Measurements from ENCODE around the gene ERF.

ERF gene

DNA sequence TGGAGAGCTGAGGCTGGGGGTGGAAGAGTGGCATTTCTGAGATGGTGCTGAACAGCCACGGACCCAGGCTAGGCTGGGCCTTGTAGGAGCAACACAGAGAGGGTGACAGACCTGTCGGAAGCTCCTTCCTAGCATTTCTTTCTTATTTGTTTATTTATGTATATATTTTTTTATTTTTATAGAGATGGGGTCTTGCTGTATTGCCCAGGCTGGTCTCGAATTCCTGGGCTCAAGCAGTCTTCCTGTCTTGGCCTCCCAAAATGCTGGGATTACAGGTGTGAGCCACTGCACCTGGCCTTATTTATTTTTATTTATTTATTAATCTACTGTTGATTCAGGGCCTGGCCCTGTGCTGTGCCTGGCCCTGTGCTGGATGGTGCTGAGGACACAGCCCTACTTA is 20.6 kb upstream of the ERF start:
- TF ChIP-seq, protein P1, sequence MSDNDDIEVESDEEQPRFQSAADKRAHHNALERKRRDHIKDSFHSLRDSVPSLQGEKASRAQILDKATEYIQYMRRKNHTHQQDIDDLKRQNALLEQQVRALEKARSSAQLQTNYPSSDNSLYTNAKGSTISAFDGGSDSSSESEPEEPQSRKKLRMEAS (IDR thresholded peaks at IDR 0.05; ENCODE audit: low read depth, low read length) = no peak
- TF ChIP-seq POLR2A (IDR thresholded peaks at IDR 0.05; ENCODE audit: extremely low read depth, insufficient read length) (no peak), MYC (IDR thresholded peaks at IDR 0.05; ENCODE audit: low read depth, low read length) (no peak)
- TF ChIP-seq, protein P2, sequence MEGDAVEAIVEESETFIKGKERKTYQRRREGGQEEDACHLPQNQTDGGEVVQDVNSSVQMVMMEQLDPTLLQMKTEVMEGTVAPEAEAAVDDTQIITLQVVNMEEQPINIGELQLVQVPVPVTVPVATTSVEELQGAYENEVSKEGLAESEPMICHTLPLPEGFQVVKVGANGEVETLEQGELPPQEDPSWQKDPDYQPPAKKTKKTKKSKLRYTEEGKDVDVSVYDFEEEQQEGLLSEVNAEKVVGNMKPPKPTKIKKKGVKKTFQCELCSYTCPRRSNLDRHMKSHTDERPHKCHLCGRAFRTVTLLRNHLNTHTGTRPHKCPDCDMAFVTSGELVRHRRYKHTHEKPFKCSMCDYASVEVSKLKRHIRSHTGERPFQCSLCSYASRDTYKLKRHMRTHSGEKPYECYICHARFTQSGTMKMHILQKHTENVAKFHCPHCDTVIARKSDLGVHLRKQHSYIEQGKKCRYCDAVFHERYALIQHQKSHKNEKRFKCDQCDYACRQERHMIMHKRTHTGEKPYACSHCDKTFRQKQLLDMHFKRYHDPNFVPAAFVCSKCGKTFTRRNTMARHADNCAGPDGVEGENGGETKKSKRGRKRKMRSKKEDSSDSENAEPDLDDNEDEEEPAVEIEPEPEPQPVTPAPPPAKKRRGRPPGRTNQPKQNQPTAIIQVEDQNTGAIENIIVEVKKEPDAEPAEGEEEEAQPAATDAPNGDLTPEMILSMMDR (IDR thresholded peaks at IDR 0.05; ENCODE audit: low read depth, low read length) = no peak
- no peak overlapping the region for H3K4me3 ChIP-seq (ENCODE audit: low read depth, low read length)
- DNase-seq (ENCODE audit: low read depth) = no peak

DNA sequence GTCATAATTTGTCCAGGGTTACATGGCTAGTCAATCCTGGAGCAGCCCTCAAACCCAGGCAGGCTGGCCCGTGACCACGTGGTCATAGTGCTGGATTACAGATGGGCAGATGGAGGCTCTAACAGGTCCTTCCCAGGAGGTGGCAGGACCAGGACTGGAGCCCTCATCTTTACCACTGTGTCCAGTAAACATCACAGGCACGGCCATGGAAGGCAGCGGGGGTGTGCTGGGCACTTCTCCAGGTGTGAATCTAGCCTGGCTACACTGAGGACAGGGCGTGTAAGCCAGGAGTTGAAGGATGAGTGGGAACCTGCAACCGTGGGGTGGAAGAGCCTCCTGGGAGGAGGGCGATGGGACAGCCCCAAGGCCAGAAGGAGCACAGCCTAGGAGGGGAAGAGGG is 20.2 kb upstream of the ERF start:
- DNase-seq (ENCODE audit: low read depth) = no peak
- no peak overlapping the region for H3K4me3 ChIP-seq (ENCODE audit: low read depth, low read length)

DNA sequence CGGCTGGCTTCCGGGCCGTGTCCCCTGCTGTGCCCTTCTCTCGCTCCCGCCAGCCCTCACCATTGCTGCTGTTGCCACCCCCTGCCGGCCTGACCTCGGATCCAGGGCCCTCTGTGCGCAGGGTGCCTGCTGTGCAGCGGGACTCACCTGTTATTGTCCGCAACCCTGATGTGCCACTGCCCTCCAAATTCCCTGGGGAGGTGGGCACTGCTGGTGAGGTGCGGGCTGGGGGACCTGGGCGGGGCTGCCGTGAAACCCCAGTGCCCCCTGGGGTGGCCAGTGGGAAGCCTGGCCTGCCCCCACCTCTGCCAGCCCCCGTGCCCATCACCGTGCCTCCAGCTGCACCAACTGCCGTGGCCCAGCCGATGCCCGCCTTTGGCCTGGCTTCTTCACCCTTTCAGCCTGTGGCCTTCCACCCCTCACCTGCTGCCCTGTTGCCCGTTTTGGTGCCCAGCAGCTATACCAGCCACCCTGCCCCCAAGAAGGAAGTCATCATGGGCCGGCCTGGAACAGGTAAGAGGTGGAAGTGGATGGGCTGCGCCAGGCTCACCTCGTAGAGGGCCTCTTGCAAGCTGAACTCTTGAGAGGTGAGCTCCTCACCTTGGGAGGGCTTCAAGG is 19.2 kb upstream of the ERF start:
- H3K4me3 ChIP-seq (ENCODE audit: low read depth, low read length) = no peak overlapping the region
- no peak for DNase-seq (ENCODE audit: low read depth)
- TF ChIP-seq, protein P2 (IDR thresholded peaks at IDR 0.05; ENCODE audit: low read depth, low read length) = no peak

More for the DNA sequence above, 20.2 kb upstream of the ERF start:
- no peak for TF ChIP-seq MYC (IDR thresholded peaks at IDR 0.05; ENCODE audit: low read depth, low read length)
- TF ChIP-seq POLR2A (IDR thresholded peaks at IDR 0.05; ENCODE audit: extremely low read depth, insufficient read length) = no peak
- TF ChIP-seq, protein P2 (IDR thresholded peaks at IDR 0.05; ENCODE audit: low read depth, low read length) = no peak
- TF ChIP-seq, protein P1 (IDR thresholded peaks at IDR 0.05; ENCODE audit: low read depth, low read length) = no peak

DNA sequence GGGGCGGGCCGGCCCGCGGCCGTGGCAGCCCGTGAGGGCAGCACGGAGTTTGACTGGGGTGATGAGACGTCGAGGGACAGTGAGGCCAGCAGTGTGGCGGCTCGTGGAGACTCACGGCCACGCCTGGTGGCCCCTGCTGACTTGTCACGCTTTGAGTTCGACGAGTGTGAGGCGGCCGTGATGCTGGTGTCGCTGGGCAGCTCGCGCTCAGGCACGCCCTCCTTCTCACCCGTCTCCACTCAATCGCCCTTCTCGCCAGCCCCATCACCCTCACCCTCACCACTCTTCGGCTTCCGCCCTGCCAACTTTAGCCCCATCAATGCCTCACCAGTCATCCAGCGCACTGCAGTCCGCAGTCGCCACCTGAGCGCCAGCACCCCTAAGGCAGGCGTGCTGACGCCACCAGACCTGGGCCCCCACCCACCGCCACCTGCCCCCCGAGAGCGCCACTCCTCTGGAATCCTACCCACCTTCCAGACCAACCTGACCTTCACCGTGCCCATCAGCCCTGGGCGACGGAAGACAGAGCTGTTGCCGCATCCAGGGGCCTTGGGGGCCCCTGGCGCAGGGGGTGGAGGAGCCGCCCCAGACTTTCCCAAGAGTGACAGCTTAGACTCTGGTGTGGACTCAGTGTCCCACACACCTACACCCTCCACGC is 18.6 kb upstream of the ERF start:
- DNase-seq (ENCODE audit: low read depth) = no peak
- TF ChIP-seq, protein P1 (IDR thresholded peaks at IDR 0.05; ENCODE audit: low read depth, low read length) = no peak
- TF ChIP-seq MYC (IDR thresholded peaks at IDR 0.05; ENCODE audit: low read depth, low read length) (no peak), POLR2A (IDR thresholded peaks at IDR 0.05; ENCODE audit: extremely low read depth, insufficient read length) (no peak)
- TF ChIP-seq, protein P2 (IDR thresholded peaks at IDR 0.05; ENCODE audit: low read depth, low read length) = no peak
- H3K4me3 ChIP-seq (ENCODE audit: low read depth, low read length) = no peak overlapping the region

DNA sequence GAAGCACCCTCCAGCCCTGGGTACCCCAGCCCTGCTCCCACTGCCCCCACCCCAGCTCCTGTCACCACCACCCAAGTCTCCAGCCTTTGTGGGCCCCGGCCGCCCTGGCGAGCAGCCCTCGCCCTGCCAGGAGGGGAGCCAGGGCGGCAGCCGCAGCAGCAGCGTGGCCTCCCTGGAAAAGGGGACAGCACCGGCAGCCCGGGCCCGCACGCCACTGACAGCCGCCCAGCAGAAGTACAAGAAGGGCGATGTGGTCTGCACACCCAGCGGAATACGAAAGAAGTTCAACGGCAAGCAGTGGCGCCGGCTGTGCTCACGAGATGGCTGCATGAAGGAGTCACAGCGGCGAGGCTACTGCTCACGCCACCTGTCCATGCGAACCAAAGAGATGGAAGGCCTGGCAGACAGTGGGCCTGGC is 18.1 kb upstream of the ERF start:
- H3K4me3 ChIP-seq (ENCODE audit: low read depth, low read length) = no peak overlapping the region
- DNase-seq (ENCODE audit: low read depth) = no peak
- TF ChIP-seq POLR2A (IDR thresholded peaks at IDR 0.05; ENCODE audit: extremely low read depth, insufficient read length) = no peak
- TF ChIP-seq, protein P1 (IDR thresholded peaks at IDR 0.05; ENCODE audit: low read depth, low read length) = no peak
- TF ChIP-seq MYC (IDR thresholded peaks at IDR 0.05; ENCODE audit: low read depth, low read length) = no peak
- TF ChIP-seq, protein P2 (IDR thresholded peaks at IDR 0.05; ENCODE audit: low read depth, low read length) = no peak
